Measurements from ENCODE around the gene PRC1.

DNA sequence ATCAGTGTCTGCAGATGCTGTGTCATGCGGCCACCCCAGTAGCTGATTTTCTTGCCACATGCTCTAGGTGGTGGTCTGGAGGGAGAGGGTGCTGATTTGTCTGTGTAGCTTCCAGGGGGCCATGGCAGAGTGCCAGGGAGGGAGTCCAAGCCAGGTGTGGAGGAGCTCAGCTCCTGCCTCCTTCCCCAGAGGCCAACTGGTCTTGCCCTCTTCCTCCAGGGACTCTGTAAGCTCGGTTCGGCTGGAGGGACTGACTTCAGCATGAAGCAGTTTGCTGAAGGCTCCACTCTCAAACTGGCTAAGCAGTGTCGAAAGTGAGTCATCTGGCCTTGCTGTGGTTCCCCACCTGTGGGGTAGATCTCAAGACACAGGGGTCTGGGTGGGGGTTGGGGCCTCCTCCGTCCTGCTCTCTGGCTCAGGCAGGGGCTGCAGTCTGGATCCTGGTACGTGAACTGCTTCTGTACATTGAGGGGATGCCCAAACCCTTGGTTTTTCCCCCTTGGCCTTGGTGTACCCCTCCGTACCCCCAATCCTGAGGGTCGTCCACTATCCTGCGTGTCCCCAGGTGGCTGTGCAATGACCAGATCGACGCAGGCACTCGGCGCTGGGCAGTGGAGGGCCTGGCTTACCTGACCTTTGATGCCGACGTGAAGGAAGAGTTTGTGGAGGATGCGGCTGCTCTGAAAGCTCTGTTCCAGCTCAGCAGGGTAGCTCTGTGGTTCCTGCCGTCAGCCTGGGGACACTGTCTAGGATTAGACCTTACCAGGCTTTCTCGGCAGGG lies 46.6 kb downstream of the PRC1 start:
- TF ChIP-seq, protein P1, sequence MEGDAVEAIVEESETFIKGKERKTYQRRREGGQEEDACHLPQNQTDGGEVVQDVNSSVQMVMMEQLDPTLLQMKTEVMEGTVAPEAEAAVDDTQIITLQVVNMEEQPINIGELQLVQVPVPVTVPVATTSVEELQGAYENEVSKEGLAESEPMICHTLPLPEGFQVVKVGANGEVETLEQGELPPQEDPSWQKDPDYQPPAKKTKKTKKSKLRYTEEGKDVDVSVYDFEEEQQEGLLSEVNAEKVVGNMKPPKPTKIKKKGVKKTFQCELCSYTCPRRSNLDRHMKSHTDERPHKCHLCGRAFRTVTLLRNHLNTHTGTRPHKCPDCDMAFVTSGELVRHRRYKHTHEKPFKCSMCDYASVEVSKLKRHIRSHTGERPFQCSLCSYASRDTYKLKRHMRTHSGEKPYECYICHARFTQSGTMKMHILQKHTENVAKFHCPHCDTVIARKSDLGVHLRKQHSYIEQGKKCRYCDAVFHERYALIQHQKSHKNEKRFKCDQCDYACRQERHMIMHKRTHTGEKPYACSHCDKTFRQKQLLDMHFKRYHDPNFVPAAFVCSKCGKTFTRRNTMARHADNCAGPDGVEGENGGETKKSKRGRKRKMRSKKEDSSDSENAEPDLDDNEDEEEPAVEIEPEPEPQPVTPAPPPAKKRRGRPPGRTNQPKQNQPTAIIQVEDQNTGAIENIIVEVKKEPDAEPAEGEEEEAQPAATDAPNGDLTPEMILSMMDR (IDR thresholded peaks at IDR 0.05) = no peak
- TF ChIP-seq EZH2 (IDR thresholded peaks at IDR 0.05; ENCODE audit: borderline replicate concordance, insufficient read depth, low read depth, low read length, poor library complexity, severe bottlenecking) = no peak
